Ovary (tissue), 9 donors: Measurements from ENCODE around the gene AMACR. TPM values are rescaled to one million over a fixed set of nuclear protein-coding genes. Genes with fewer than 3 reads are reported as not detected.

Experiments used
- DNase-seq, 5 donors: peaks; one replicate each; pipeline ENCODE4 v3.0.0-alpha.2; 2019 to 2020
- H3K27ac ChIP-seq, 2 donors: fragments of 200-600 bp; one replicate each; pipeline versions ENCODE4 v1.5.1 to v1.8.0; 2019 to 2022
- H3K27me3 ChIP-seq: fragments of 200-600 bp; one replicate; pipeline ENCODE4 v1.8.0; 2022
- H3K36me3 ChIP-seq: fragments of 200-600 bp; sonication (generic); one replicate; pipeline ENCODE4 v1.5.1; 2019
- H3K4me1 ChIP-seq: one replicate; pipeline ENCODE4 v1.8.1; 2013; ENCODE audit warnings: mild to moderate bottlenecking, moderate library complexity; ENCODE audit not compliant: insufficient read depth
- H3K4me3 ChIP-seq: fragments of 200-600 bp; sonication (generic); one replicate; pipeline ENCODE4 v1.5.1; 2017
- H3K9me3 ChIP-seq, 2 donors: fragments of 200-600 bp in 1 of 2; sonication (generic) in 1 of 2; one replicate each; pipeline versions ENCODE4 v1.5.1 to v1.8.1; 2013 to 2019; ENCODE audit warnings: mild to moderate bottlenecking in 1 of 2, moderate library complexity in 1 of 2
- CTCF ChIP-seq, 3 donors: fragments of 450-650 bp in 2 of 3; fragments of 200-600 bp in 1 of 3; IDR thresholded peaks; one replicate each; pipeline versions ENCODE4 v1.5.1 to v1.8.0; 2016 to 2022; ENCODE audit warnings: antibody characterized with exemption in 3 of 3, mild to moderate bottlenecking in 1 of 3
- EP300 ChIP-seq: sonication (generic); formaldehyde crosslinking; IDR thresholded peaks from one replicate; pipeline ENCODE4 v1.6.1; 2017; ENCODE audit warnings: antibody characterized with exemption
- POLR2A ChIP-seq: fragments of 450-650 bp; IDR thresholded peaks from one replicate; pipeline ENCODE4 v1.6.1; 2017; ENCODE audit warnings: antibody characterized with exemption, mild to moderate bottlenecking, moderate library complexity
- WGBS, 3 donors: extraction: QIAGEN DNeasy Blood & Tissue Kit in 1 of 3; methylation state at CpG; one replicate each; pipeline versions ENCODE4 v1.1.5 to v1.1.7; 2013 to 2017; 5-methylcytosine and 5-hydroxymethylcytosine counted together
- intact Hi-C, 4 donors: fragments of 100-400 bp; cut with DNase I; formaldehyde crosslinking; loops; one replicate each; pipeline versions ENCODE4 v1.11.0 to v1.15.1; 2022 to 2023
- polyA plus RNA-seq, 2 donors: library from polyadenylated mRNA; stranded (reverse); fragments of 200-250 nt in 1 of 2; fragments of 350-450 nt in 1 of 2; fragmentation: Illumina TruSeq in 1 of 2; extraction: RNeasy Lipid Tissue Mini Kit (QIAGEN cat#74804) in 1 of 2; gene quantifications; one replicate each; pipeline ENCODE4 v1.2.3, GENCODE V29; 2013 to 2014
- total RNA-seq, 7 donors: library from RNA; depleted of rRNA in 2 of 7; stranded (reverse); fragments of >200 nt in 2 of 7; fragmentation: NEBNext Ultra II Directional in 3 of 7; extraction: Animal tissue kit (Norgen Biotek cat#: 25700) in 3 of 7; gene quantifications; one replicate each; pipeline versions ENCODE4 v1.1.0 to v1.2.4, GENCODE V29; 2016 to 2023
- donor health status: DM: no; HTN: no; CAD: no; lungs with moderate emphysema.
- donor health status: DM: no; HTN: no; CAD: no.
- donor health status: Bipolar disorder and iron deficiency.
- donor health status: DM: yes; HTN: yes; CAD: no.
- donor health status: DM: no; HTN: no; CAD: no.
- donor health status: DM: yes; HTN: yes; CAD: no.

Gene AMACR
- total and polyA plus RNA-seq, 9 donors: 3.9 to 13.4 (median 7.8) TPM

DNA sequence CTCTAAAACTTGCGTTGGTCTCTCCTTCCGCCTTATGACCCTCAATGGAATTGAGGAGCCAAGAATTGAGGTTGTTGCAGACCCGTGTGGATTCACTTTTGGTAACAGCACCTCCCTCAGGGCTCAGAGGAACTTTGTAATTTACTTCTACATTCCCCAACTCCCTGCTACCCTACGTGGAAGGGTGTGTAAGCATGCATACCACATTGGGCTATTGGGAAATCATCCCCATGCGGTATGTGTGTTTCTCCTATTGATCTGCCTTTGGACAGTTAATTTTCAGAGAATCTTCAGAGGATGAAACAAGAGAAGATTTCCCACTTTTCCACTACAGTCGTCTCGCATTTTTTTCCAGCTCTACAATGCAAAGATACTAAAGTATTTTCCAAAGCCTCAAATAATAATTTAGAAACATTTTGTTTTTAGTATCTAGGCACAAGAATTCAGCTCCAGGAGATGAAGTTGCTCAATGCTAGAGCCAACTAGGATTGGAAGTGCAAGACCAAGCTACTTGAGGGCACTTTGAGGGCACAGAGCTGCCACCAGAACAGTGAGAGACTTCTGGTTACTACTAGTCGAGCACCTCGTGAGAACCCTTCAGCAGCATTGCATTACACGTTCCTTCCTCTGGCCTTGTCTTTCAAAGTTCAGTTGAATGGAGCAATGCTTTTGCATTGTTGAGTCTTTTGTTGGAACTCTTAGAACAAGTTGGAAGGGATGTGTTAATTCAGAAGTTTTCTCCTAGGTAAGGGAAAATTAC lies 31.7 kb upstream of the AMACR start:
- Histone ChIP-seq H3K27ac (no peak overlapping the region), H3K27me3 (no peaks in the 10 kb centered on the region), H3K9me3 (no peaks in the 10 kb centered on the region), H3K4me3 (no peak overlapping the region), H3K36me3 (no peaks in the 10 kb centered on the region), H3K4me1 (peaks cover 8% of the 10 kb centered on the region)
- WGBS, 3 donors: 94 to 97% (median 94%) methylated on average over 10 of the region's 10 CpGs
- DNase-seq: no peak
- TF ChIP-seq POLR2A (no peak), EP300 (no peak), CTCF (IDR thresholded peaks at IDR 0.05) (no peak)
- intact Hi-C loops: no loop called here

GRCh38 chr5:34038838-34039237 lies 31.0 kb upstream of the AMACR start:
- 91 to 95% (median 91%) methylated on average over 4 of the region's 4 CpGs for WGBS, 3 donors
- no peak overlapping the region for H3K27ac ChIP-seq
- no peak overlapping the region for H3K4me3 ChIP-seq
- H3K27me3 ChIP-seq: no peaks in the 10 kb centered on the region
- intact Hi-C loops: no loop called here
- DNase-seq: no peak
- H3K4me1 ChIP-seq: peaks cover 8% of the 10 kb centered on the region
- H3K36me3 ChIP-seq: no peaks in the 10 kb centered on the region
- TF ChIP-seq EP300: no peak
- no peak for TF ChIP-seq CTCF (IDR thresholded peaks at IDR 0.05)
- TF ChIP-seq POLR2A: no peak
- no peaks in the 10 kb centered on the region for H3K9me3 ChIP-seq

- Histone ChIP-seq H3K27me3 (no peaks in the 10 kb centered on the region), H3K36me3 (no peaks in the 10 kb centered on the region), H3K27ac (no peak overlapping the region), H3K4me1 (peaks cover 6% of the 10 kb centered on the region), H3K4me3 (no peak overlapping the region), H3K9me3 (no peaks in the 10 kb centered on the region)
- no peak for DNase-seq
- WGBS, 3 donors: 22 to 33% (median 28%) methylated on average over 2 of the region's 2 CpGs
- no peak for TF ChIP-seq CTCF (IDR thresholded peaks at IDR 0.05)
- TF ChIP-seq EP300: no peak
- TF ChIP-seq POLR2A: no peak
- intact Hi-C loops: no loop called here
Measured at GRCh38 chr5:34038390-34038789, 30.5 kb upstream of the AMACR start.

GRCh38 chr5:34037726-34038125 lies 29.9 kb upstream of the AMACR start:
- DNase-seq: no peak
- Histone ChIP-seq H3K4me3 (no peak overlapping the region), H3K36me3 (no peaks in the 10 kb centered on the region), H3K9me3 (no peaks in the 10 kb centered on the region), H3K4me1 (peaks cover under 1% of the 10 kb centered on the region), H3K27me3 (no peaks in the 10 kb centered on the region), H3K27ac (no peak overlapping the region)
- WGBS, 3 donors: 49 to 72% (median 62%) methylated on average over 3 of the region's 3 CpGs
- TF ChIP-seq POLR2A: no peak
- intact Hi-C loops: no loop called here

DNA sequence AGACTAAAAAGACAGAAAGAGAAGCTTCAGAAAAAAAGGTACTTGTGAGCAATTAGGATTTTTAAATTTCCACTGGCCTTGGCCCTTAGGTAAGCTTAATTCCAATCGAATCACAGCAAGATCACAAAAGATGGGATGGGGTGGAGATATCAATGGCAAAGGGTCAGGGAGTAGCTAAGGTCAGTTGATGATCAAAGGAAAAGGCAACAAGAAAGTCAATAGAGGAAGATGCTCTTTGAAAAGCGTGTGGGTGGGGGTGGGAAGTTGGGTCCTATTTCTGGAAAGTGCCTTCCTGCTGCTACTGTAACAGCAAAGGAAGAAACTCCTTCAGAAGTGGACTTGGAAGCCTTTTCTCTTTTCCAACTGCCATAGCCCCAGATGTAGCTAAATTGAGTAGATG lies 27.9 kb upstream of the AMACR start:
- Histone ChIP-seq H3K9me3 (no peaks in the 10 kb centered on the region), H3K4me3 (no peak overlapping the region), H3K4me1 (no peaks in the 10 kb centered on the region), H3K27ac (no peak overlapping the region), H3K36me3 (no peaks in the 10 kb centered on the region), H3K27me3 (no peaks in the 10 kb centered on the region)
- no peak for DNase-seq
- WGBS, 3 donors: 88 to 95% (median 90%) methylated on average over 2 of the region's 2 CpGs
- intact Hi-C loops: no loop called here
- no peak for TF ChIP-seq EP300
- TF ChIP-seq POLR2A: no peak
- TF ChIP-seq CTCF (IDR thresholded peaks at IDR 0.05): no peak
